ENCODE results near the gene TNIK. TPM values are rescaled to one million over a fixed set of nuclear protein-coding genes. Genes with fewer than 3 reads are reported as not detected.
A peak's percentile ranks its signal among the peaks of the same experiment; 100 is the strongest.
"Not testable (repeated sequence)": the region's sequence is repeated elsewhere in the genome, so short reads cannot be mapped to it uniquely, and the experiment has no call there.

TNIK gene
- total RNA-seq, 1 experiment from 2014 or later: 14.8 TPM

DNA sequence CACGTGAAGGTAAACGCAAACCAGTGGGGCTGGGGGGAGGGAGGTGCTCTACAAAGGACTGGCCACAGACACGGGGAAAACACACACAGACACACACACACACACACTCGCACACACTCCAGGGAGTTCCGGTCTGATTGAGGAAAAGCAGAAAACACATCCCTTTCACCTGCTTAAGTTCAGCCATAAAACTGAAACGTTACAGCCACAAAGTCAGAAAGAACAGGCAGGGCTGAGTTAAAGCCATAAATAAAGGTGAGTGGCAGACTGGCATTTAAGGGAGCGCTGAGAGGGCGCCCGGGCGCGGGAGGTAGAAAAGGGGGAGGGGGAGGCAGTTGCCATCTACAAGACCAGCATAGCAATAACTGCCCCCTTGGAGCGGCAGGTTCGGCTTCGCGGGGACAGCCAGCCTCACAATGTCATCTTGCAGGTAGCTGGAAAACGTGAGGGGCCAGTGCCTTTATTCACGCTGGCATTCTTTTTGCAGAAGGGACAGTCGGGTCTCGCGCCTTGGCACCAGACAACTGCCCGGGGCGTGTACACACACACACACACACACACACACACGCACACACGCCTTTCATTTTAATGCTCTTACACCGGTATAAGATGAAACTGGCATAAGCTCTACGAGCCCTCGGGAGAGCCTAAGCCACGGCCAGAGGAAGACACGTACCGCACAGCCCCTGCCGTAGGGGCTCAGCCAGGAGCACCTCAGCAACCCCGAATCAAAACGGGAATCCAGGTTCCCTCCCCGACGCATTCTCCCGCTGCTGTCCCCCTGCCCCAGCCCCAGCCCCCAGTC is 866 bp downstream of the TNIK start:
- DNase-seq: peak; percentile 40 to 49
- H3K4me1 ChIP-seq: no peaks in the 10 kb centered on the region; the same call in 1 of the 2 replicates
- no peak overlapping the region for H3K27ac ChIP-seq
- no peaks in the 10 kb centered on the region for H3K9me3 ChIP-seq (replicated peaks)
- no peaks in the 10 kb centered on the region for H3K36me3 ChIP-seq
- H3K27me3 ChIP-seq: no peaks in the 10 kb centered on the region
- H3K4me3 ChIP-seq: peak overlapping the region; percentile 70

DNA sequence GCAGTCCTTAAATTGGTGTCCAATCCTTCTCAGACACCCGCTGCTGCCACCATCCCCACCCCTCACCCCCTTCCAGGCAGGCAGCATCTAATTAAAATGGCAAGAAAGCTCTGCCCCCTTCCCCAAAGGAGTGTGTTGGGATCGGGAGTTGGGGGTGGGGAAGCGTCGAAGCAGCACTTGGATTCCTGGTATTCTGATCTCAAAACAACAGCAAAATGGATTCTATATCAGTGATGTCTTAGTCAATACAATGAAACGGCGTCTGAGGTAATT is 1.4 kb downstream of the TNIK start:
- H3K27me3 ChIP-seq: no peaks in the 10 kb centered on the region
- no peak overlapping the region for H3K27ac ChIP-seq
- peak overlapping the region; percentile 70 for H3K4me3 ChIP-seq
- no peaks in the 10 kb centered on the region for H3K36me3 ChIP-seq
- H3K9me3 ChIP-seq (replicated peaks): no peaks in the 10 kb centered on the region
- no peaks in the 10 kb centered on the region; the same call in 1 of the 2 replicates for H3K4me1 ChIP-seq
- DNase-seq: no peak

DNA sequence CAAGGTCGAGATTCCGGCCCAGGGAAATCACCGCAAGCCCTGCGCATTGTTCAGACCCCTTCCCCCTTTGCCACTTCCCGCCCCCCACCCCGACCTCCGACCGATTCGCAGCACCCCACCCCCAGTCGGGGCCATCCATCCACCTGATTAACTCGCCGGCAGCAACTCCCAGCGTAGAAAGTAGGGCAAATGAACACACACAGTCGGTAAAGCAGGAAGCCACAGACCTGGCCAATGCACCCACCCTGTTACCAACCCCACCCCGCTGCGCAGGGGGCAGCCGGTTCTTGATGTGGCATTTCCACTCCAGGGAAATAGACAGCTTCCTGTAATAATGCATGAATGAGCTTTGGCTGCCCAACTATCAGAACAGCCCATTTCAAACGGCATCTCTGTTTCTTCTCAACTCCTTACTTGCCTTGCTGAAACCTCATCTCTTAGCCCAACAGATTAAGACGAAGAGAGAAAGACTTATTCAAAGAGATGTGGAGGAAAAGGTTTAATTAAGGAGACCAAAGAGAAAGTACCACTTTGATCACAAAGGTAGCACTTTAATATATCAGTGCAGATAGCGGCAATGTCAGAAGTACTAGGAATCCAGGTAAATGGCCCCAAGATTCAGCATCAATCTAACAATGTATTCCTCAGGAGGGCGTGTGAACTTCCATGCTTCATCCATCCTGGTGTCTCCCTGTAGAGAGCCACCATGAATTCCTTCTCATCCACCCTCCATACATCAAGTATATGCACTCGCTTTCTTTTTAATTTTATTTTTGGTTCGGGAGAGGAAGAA is 1.9 kb downstream of the TNIK start:
- H3K27ac ChIP-seq: no peak overlapping the region
- no peaks in the 10 kb centered on the region for H3K36me3 ChIP-seq
- no peaks in the 10 kb centered on the region for H3K9me3 ChIP-seq (replicated peaks)
- DNase-seq: no peak
- peak overlapping the region; percentile 70 for H3K4me3 ChIP-seq
- H3K27me3 ChIP-seq: no peaks in the 10 kb centered on the region
- no peaks in the 10 kb centered on the region; the same call in 1 of the 2 replicates for H3K4me1 ChIP-seq

DNA sequence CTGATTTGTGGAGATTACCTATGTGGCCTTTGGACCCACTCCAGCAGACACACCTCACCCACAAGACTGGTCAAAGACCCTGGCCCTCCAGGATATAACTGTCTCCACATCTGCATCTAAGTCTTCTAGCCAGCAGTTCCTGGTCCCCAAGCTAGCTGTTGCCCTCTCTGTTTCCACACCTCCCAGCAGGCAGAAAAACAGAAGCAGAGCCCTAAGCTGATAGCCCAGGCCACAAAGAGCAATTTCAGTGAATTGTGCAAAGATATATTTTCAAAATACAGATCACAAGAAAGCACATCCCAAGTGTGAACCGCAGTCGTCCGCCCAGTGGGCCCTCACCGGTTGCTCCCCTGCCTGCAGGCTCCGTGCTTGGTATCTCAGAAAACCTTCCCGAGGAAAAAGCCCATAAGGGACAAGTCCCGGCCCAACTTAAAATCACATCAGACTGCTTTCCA is 2.6 kb downstream of the TNIK start:
- Histone ChIP-seq H3K9me3 (replicated peaks) (no peaks in the 10 kb centered on the region), H3K27ac (no peak overlapping the region), H3K4me3 (no peak overlapping the region), H3K4me1 (no peaks in the 10 kb centered on the region; the same call in 1 of the 2 replicates), H3K36me3 (no peaks in the 10 kb centered on the region), H3K27me3 (no peaks in the 10 kb centered on the region)
- no peak for DNase-seq

DNA sequence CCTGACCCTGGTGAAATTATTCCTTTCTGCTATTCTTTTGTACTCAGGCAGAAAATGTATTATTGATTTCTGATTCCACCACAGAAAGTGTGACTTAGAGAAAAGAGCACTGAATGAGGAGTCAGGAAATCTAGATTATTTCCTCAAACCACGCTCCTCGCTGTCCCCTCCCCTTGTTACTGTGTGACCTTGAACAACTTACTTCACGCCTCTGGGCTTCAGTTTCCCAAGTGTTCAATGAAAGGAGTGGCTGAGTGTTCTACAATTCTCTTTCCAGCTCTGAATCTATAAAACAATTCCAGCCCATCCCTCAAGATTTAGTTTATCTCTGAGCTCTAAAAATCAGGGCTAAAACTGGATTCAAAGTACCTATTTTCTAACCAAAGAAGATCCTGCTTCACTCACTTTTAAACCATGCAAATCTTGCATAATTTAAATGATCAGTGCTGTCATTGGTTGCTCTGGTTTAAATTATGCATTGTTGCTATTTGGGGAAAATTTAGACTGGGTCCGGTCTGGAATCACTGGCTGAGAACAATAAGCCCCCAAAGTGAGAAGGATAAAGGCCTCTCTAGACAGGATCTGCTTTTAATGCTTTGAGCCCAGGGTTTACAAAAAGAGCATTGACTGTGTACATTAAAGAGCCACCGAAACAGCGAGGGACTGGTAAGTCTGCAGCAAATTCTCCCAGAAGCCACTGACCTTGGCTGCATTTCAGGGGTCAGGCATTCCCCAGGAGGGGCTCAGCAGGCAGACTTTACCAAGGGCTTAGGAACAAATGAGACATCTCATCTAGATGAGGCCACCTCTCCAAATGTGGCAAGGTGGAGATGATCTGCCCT is 3.2 kb downstream of the TNIK start:
- H3K4me3 ChIP-seq: no peak overlapping the region
- no peaks in the 10 kb centered on the region for H3K36me3 ChIP-seq
- no peaks in the 10 kb centered on the region; the same call in 1 of the 2 replicates for H3K4me1 ChIP-seq
- H3K9me3 ChIP-seq (replicated peaks): no peaks in the 10 kb centered on the region
- no peaks in the 10 kb centered on the region for H3K27me3 ChIP-seq
- DNase-seq: peak in 1 of 2 experiments; percentile 27
- no peak overlapping the region for H3K27ac ChIP-seq

DNA sequence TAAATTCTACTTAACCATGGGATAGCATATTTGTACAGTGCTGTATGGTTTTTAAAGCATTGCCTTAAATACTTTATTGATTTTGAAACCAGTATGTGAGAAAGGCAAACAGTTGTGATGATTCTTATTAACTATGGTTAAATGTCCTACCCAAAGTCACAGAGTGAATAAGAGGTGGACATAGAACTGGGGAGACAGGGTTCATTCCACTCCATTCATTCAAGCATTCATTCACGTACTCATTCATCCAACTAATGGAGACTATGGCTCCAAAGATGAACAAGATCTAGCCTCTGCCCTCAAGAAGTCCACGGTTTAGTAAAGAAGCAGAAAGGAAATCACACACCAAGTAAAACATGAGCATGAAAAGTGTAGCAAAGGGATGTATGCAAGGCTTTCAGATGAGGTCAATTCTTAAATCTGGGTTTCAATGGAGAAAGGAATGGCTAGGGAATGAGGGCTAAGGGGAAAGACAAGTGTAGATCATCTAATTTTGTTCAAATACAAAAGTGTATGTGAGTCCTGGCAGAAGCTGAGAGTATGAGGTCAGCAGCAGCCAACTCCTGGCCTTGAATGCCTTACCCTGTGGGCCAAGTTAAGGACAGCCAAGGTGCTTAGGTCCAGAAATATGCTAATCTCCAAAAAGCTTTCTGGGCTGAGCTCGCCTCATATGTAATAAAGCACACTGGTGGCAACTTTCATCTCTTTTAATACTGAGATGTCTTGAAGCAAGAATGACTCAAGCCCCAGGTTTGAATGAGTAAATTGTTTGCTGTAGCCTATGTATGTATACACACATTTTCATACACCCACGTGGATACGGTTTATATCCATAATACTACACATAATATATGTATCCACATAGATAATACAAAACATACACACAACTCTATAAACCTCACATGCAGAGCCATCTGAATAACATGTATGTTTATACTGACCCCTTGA is 4.3 kb downstream of the TNIK start:
- H3K27me3 ChIP-seq: no peaks in the 10 kb centered on the region
- DNase-seq: no peak
- no peaks in the 10 kb centered on the region for H3K36me3 ChIP-seq
- H3K4me3 ChIP-seq: no peak overlapping the region
- H3K9me3 ChIP-seq (replicated peaks): no peaks in the 10 kb centered on the region
- no peak overlapping the region for H3K27ac ChIP-seq
- H3K4me1 ChIP-seq: no peaks in the 10 kb centered on the region; the same call in 1 of the 2 replicates

DNA sequence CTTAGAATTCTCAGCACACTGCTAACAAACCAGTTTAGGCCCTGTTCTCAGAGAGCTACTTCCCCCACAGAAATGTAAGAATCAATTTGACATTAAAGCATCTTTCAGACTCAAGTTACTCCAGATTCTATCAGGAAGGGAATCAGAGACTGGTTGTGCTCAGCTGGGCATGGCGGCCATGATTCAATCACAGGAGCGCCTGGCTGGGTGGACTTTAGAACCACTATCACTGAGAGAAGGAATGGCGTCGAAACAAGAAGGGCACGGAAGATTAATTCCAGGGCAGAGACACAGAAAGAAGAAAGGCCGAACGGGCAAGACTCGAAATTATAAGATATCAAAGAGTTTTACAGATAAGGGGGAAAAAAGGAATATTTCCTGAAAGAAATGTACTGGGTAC is 6.2 kb downstream of the TNIK start:
- Histone ChIP-seq H3K27ac (no peak overlapping the region), H3K4me1 (no peaks in the 10 kb centered on the region; the same call in 1 of the 2 replicates), H3K9me3 (replicated peaks) (no peaks in the 10 kb centered on the region), H3K27me3 (no peaks in the 10 kb centered on the region), H3K4me3 (no peak overlapping the region), H3K36me3 (no peaks in the 10 kb centered on the region)
- no peak for DNase-seq

DNA sequence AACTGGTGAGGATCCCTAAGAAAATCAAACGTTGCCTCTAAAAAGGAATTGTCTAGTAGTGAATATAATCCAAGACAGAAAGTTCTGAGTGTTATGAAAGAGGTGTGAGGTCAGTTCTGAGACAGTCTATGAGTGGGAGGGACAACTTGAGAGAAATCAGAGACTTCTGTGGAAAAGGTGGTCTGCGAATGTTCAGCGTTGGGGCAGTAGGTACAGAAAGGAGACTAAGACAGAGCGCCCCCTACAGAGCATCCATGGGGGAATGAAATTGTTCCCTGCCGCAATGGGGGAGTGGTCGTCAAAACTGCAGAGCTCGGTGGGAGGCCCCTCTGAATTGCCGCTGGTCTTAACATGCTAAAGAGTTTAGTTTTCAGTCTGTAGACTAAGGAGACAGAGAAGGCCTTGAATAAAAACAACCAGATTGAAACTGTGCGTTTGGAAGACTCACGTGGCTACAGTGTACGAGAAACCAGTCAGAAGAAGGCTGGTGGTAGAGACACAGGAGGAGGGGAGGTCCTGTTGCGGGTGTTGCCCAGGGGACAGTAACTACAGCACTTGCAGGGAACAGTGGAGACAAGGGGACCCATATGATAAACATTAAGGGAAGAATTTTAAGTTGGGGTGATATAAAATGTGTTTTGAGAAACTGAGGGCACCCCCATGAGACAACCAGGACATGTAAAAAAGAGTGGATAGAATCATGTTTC is 6.9 kb downstream of the TNIK start:
- Histone ChIP-seq H3K9me3 (replicated peaks) (no peaks in the 10 kb centered on the region), H3K4me3 (no peak overlapping the region), H3K27ac (no peak overlapping the region), H3K4me1 (no peaks in the 10 kb centered on the region; the same call in 1 of the 2 replicates), H3K27me3 (no peaks in the 10 kb centered on the region), H3K36me3 (no peaks in the 10 kb centered on the region)
- DNase-seq: no peak

DNA sequence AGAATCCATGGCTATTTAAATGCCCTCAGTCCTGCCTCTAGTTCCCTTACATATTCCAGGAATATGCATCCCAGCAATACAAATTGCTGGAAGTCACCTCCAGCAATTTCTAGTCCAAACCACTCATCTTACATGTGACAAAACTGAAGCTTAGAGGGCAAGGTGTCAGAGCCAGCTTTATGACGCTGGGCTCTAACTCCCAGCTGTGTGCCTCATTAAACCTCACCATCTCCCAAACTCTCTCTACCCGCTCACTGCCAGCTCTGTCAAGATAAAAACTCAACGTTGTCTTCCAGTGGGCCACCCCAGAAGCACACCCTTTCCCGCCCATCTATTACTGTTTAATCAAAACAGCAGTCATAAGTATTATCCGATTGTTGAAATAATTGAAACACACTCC is 7.9 kb downstream of the TNIK start:
- no peaks in the 10 kb centered on the region for H3K27me3 ChIP-seq
- no peak for DNase-seq
- H3K4me1 ChIP-seq: no peaks in the 10 kb centered on the region; the same call in 1 of the 2 replicates

DNA sequence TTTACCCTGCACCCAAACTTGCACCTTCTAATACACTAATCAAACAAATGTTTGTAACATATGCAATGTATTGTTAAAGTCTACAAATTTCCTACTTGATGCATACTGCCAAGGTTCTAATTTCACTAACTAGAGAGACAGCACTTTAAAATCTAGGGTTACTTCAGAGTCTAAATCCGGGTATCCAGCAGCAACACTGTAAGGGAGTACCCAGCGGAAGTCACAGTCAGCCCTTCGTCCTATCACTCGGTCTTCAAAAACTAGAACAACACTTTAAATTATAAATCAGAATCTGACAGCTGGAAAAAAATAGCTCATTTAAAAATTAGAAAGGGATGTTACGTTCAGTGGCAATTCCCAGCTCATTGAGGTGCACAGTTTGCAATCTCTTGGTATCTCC is 8.3 kb downstream of the TNIK start:
- Histone ChIP-seq H3K27ac (no peak overlapping the region), H3K9me3 (replicated peaks) (no peaks in the 10 kb centered on the region), H3K36me3 (no peaks in the 10 kb centered on the region), H3K4me3 (no peak overlapping the region), H3K27me3 (no peaks in the 10 kb centered on the region), H3K4me1 (no peaks in the 10 kb centered on the region; the same call in 1 of the 2 replicates)
- DNase-seq: no peak

More for the DNA sequence above, 7.9 kb downstream of the TNIK start:
- no peaks in the 10 kb centered on the region for H3K36me3 ChIP-seq
- H3K9me3 ChIP-seq (replicated peaks): no peaks in the 10 kb centered on the region
- no peak overlapping the region for H3K4me3 ChIP-seq
- H3K27ac ChIP-seq: no peak overlapping the region

DNA sequence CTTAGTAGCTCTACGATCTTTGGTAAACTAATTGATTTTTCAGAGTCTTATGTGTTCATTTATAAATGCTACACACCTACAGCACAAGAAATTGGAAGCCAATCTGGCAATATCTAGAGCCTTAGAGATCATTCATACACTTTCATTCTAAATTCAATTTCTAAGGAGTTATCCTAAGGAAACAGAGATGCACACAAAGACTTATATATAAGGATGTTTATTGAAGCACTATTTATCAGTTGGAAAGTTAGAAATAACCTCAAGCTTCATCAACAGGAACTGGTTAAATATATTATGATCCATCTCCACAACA is 12.7 kb downstream of the TNIK start:
- H3K9me3 ChIP-seq (replicated peaks); H3K27me3 ChIP-seq; H3K27ac ChIP-seq; DNase-seq; H3K4me1 ChIP-seq; H3K36me3 ChIP-seq; H3K4me3 ChIP-seq: not testable (repeated sequence)

DNA sequence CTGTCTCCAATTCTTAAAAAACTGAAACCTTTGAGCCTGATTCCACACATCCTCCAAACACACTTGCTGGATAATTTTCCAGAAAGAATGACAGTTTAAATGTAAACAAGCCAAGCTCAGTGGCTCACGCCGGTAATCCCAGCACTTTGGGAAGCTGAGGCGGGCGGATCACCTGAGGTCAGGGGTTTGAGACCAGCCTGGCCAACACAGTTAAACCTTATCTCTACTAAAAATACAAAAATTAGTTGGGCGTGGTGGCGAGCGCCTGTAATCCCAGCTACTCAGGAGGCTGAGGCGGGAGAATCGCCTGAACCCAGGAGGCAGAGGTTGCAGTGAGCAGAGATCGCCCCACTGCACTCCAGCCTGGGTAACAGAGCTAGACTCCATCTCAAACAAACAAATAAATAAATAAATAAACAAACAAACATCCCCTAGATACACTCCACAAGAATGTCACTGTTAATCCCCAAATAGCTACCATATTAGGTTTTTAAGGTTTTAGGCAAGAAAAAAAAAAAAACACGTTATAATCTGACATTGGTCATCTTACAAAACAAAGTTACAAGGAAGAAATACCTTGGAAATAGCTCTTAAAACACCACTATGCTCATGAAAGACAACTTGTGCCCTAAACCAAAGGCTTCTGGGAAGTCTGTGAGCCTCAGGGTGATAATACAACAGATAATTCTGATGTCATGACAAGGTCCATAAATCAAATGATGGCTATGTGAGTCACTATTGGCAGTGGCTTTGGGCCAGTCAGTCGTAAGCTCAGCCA is 13.2 kb downstream of the TNIK start:
- no peaks in the 10 kb centered on the region for H3K36me3 ChIP-seq
- H3K9me3 ChIP-seq (replicated peaks): no peaks in the 10 kb centered on the region
- H3K4me1 ChIP-seq: no peaks in the 10 kb centered on the region
- DNase-seq: no peak
- H3K27me3 ChIP-seq: no peaks in the 10 kb centered on the region
- no peak overlapping the region for H3K27ac ChIP-seq
- H3K4me3 ChIP-seq: no peak overlapping the region

DNA sequence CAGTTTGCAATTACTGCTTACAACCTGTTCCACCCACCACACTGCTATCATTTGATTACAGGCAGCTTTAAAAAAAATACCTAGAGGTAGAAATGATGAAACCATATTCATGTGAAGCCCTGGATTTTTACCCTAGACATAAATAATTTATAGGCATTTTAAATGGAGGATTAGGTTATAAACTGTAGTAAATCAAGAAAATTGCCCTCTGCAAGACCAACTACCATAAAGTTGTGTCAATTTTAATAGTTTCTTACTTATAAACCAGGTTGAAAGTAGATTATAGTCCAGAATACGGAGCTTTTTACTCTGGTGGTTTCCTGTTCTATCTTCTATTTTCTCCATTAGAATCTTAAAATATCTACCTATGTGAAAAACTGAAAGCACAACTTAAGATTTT is 13.9 kb downstream of the TNIK start:
- Histone ChIP-seq H3K9me3 (replicated peaks) (no peaks in the 10 kb centered on the region), H3K27me3 (no peaks in the 10 kb centered on the region), H3K4me3 (no peak overlapping the region), H3K4me1 (no peaks in the 10 kb centered on the region), H3K27ac (no peak overlapping the region), H3K36me3 (no peaks in the 10 kb centered on the region)
- no peak for DNase-seq
